ENCODE results near the gene USP22. TPM values are rescaled to one million over a fixed set of nuclear protein-coding genes. Genes with fewer than 3 reads are reported as not detected.

Gene USP22
- total and polyA plus RNA-seq, 3 donors from 2014 or later = 96.3 to 216 (median 161) TPM

DNA sequence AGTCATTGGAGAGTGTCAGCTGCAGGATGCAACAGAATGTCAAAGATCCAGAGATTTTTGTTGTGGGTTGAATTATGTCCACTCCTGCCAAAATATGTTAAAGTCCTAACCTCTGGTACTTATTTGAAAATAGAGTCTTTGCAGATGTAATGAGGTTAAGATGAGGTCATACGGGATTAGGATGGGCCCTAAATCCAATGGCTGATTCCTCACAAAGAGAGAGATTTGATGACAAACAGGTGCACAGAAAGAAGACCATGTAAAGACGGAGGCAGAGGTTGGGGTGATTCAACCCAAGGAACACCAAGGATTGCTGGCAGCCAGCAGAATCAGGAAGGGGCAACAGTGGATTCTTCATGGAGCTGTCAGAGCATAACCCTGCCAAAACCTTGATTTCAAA, 34.5 kb upstream of the USP22 start:
- Histone ChIP-seq H3K9me3 (no peaks in the 10 kb centered on the region), H3K27me3 (no peaks in the 10 kb centered on the region), H3K4me3 (no peak overlapping the region), H3K4me1 (no peaks in the 10 kb centered on the region), H3K36me3 (ENCODE audit: low read depth, missing control alignments) (no peaks in the 10 kb centered on the region), H3K27ac (no peak overlapping the region)
- DNase-seq = no peak
- intact Hi-C loops (cut with DNase I; ENCODE audit: low total_unique reads) = no loop called here
- WGBS, 2 donors = 93 to 95% methylated on average over 2 of the region's 2 CpGs
- TF ChIP-seq POLR2A (IDR thresholded peaks at IDR 0.05) = no peak
- TF ChIP-seq, protein P1, sequence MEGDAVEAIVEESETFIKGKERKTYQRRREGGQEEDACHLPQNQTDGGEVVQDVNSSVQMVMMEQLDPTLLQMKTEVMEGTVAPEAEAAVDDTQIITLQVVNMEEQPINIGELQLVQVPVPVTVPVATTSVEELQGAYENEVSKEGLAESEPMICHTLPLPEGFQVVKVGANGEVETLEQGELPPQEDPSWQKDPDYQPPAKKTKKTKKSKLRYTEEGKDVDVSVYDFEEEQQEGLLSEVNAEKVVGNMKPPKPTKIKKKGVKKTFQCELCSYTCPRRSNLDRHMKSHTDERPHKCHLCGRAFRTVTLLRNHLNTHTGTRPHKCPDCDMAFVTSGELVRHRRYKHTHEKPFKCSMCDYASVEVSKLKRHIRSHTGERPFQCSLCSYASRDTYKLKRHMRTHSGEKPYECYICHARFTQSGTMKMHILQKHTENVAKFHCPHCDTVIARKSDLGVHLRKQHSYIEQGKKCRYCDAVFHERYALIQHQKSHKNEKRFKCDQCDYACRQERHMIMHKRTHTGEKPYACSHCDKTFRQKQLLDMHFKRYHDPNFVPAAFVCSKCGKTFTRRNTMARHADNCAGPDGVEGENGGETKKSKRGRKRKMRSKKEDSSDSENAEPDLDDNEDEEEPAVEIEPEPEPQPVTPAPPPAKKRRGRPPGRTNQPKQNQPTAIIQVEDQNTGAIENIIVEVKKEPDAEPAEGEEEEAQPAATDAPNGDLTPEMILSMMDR (IDR thresholded peaks at IDR 0.05) = no peak

DNA sequence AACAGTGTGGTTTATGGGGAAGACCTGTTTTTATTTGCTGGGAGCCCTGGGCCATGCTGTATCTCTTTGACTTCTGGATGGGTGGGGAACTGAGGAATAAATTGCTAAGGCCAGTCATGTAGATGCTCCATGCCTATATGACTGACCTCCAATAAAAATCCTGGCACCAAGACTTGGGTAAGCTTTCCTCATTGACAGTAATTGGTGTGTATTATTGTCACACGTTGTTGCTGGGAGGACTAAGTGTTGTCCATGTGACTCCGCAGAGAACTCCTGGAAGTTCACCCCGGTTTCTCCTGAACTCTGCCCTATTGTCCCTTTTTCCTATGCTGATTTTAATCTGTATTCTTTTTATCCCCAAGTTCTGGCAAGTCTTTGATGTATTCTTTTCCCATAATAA, 33.4 kb upstream of the USP22 start:
- intact Hi-C loops (cut with DNase I; ENCODE audit: low total_unique reads) = no loop called here
- 80 to 92% methylated on average over 3 of the region's 3 CpGs for WGBS, 2 donors

DNA sequence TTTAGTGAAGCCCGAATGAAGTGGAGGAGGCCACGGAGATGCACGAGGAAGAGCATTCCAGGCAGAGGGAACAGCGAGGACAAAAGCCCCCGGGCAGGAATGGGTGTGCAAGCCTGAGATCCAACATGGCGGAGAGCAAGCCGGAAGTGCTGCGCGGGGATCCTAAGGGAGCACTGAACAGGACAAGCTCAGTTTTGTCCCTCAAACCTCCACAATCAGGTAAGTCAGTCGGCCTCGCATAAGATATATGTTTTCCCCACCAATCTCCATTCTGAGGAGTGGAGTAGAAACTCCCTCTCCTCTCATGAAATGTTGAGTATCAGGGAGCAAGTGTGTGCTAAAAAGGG, 32.9 kb upstream of the USP22 start:
- Histone ChIP-seq H3K27ac (no peak overlapping the region), H3K4me1 (no peaks in the 10 kb centered on the region), H3K9me3 (no peaks in the 10 kb centered on the region), H3K4me3 (no peak overlapping the region), H3K27me3 (no peaks in the 10 kb centered on the region), H3K36me3 (ENCODE audit: low read depth, missing control alignments) (no peaks in the 10 kb centered on the region)
- no peak for TF ChIP-seq POLR2A (IDR thresholded peaks at IDR 0.05)
- intact Hi-C loops (cut with DNase I; ENCODE audit: low total_unique reads) = no loop called here
- DNase-seq = no peak
- WGBS, 2 donors = 73 to 75% methylated on average over 11 of the region's 11 CpGs

More for the DNA sequence above, 33.4 kb upstream of the USP22 start:
- Histone ChIP-seq H3K36me3 (ENCODE audit: low read depth, missing control alignments) (no peaks in the 10 kb centered on the region), H3K27ac (no peak overlapping the region), H3K4me1 (no peaks in the 10 kb centered on the region), H3K9me3 (no peaks in the 10 kb centered on the region), H3K4me3 (no peak overlapping the region), H3K27me3 (no peaks in the 10 kb centered on the region)
- no peak for DNase-seq
- no peak for TF ChIP-seq POLR2A (IDR thresholded peaks at IDR 0.05)
- TF ChIP-seq, protein P1 (IDR thresholded peaks at IDR 0.05) = no peak

DNA sequence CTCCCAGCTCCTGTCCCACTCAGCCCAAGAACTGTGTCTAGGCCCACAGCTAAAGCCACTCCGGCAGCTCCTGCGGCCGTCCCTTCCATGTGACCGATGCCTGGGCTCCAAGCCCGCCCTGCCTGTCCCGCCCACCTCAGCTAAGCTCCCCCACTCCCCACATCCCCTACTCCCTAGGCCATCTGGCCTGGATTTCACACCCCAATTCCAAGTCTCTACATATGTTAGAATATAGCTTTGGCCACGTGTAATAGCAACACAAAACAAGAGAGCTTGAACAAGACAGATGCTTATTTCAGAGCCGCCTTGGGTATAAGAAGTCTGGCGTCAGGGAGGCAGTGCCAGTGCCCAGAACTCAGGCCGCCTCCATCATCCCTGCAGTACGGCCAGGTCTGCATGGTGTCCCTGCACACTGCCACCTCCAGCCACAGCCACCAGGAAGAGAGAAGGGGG, 30.0 kb upstream of the USP22 start:
- WGBS, 2 donors = 74 to 79% methylated on average over 11 of the region's 11 CpGs
- H3K4me1 ChIP-seq = no peaks in the 10 kb centered on the region
- H3K9me3 ChIP-seq = no peaks in the 10 kb centered on the region
- H3K4me3 ChIP-seq = no peak overlapping the region
- no peaks in the 10 kb centered on the region for H3K36me3 ChIP-seq (ENCODE audit: low read depth, missing control alignments)
- no peaks in the 10 kb centered on the region for H3K27me3 ChIP-seq
- TF ChIP-seq, protein P1 (IDR thresholded peaks at IDR 0.05) = no peak
- TF ChIP-seq POLR2A (IDR thresholded peaks at IDR 0.05) = no peak
- DNase-seq = no peak
- intact Hi-C loops (cut with DNase I; ENCODE audit: low total_unique reads) = no loop called here
- no peak overlapping the region for H3K27ac ChIP-seq

DNA sequence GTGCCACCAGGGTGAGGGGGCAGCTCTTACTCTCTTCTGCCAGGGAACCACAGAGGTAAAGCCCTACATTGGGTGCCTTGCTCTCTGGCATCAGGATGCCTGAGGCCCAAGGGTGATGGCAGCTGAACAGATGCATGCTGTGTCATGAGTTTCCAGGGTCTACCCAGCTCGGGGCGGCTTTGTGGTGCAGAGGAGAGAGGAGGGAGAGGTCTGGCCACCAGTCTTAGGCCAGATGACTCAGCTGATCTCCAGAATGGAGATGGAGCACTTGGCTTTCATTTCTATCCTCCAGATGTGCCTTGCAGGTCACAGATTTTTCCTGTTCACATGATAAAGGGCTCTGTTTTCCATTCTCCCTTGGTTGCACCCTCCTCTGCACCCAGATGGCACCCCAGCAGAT, 23.6 kb upstream of the USP22 start:
- no peaks in the 10 kb centered on the region for H3K27me3 ChIP-seq
- DNase-seq = no peak
- TF ChIP-seq POLR2A (IDR thresholded peaks at IDR 0.05) = no peak
- TF ChIP-seq, protein P1 (IDR thresholded peaks at IDR 0.05) = no peak
- no peak overlapping the region for H3K27ac ChIP-seq
- H3K9me3 ChIP-seq = no peaks in the 10 kb centered on the region
- intact Hi-C loops (cut with DNase I; ENCODE audit: low total_unique reads) = no loop called here
- H3K4me1 ChIP-seq = no peaks in the 10 kb centered on the region
- WGBS, 2 donors = 89 to 100% methylated on average over 1 to 2 of the region's 2 CpGs
- no peaks in the 10 kb centered on the region for H3K36me3 ChIP-seq (ENCODE audit: low read depth, missing control alignments)
- no peak overlapping the region for H3K4me3 ChIP-seq

All from testis (tissue), 3 donors.